ENCODE data around the gene PKHD1. TPM values are rescaled to one million over a fixed set of nuclear protein-coding genes. Genes with fewer than 3 reads are reported as not detected.

Gene PKHD1
- total and polyA plus RNA-seq, 2 experiments from 2014 or later, result 0.47 to 3.3 TPM

DNA sequence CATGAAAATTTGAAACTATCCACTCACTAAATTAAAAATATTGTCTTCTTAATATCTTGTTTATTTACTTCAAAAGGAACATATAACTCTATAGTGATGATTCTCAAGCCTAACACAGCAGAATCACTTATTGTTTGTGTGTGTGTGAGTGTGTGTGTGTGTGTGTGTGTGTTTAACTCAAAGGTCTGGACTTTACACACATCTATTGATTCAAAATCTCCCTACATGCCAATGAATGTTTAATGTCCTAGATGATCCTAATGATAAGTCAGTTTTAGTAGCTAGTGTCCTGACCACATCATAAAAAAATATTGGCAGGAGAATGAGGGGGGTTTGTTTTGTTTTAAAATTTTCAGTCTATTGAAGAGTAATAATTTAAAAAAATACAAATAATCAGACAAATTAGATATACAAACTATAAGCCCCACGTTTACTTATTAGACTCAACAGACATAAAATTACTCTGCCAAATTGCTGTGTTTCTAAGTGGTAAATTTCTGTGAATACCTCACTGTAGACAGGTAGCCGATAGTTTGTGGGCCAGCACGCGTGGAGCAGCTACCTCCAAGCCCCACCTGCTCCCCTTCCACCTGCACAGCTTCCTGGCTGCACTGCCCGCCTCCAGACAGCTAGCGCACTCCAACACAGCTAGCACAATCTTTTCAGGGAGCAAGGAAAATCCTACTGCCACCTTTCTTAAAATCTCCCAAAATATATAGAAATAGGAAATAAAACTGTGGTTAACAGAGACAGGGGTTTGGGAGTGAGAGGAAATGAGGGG lies 349.6 kb downstream of the PKHD1 start:
- 87% methylated on average over 6 of the region's 6 CpGs for WGBS (ENCODE audit: low lambda C conversion rate, missing lambda C conversion rate)
- no peaks in the 10 kb centered on the region for H3K79me2 ChIP-seq

DNA sequence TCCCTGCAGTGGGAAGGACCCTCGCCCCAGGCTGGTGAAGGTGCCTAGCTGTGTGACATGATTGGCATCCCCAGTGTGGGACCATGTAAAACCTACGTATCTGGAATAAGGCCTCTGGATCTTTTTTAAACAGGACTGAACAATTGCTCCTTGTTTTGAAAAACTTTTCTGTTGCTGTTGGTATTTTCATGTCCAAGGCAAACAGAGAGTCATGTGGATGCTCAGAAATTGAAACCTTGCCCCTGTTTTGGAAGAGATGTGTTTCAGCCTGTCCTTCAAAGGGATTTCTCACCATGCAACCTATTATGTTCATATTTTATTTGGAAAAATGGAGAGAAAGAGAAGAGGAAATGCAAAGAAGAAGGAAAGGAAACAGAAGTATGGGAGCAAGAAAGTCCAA lies 362.3 kb downstream of the PKHD1 start:
- Histone ChIP-seq H2AFZ (no peak overlapping the region), H3K79me2 (no peaks in the 10 kb centered on the region), H3K4me1 (ENCODE audit: insufficient read depth) (no peaks in the 10 kb centered on the region), H3K36me3 (replicated peaks; ENCODE audit: insufficient read depth, low read depth) (no peaks in the 10 kb centered on the region), H4K20me1 (ENCODE audit: insufficient read depth, poor library complexity, severe bottlenecking) (no peaks in the 10 kb centered on the region), H3K4me3 (no peak overlapping the region), H3K9me2 (replicated peaks; ENCODE audit: insufficient read depth) (no peaks in the 10 kb centered on the region), H3K27me3 (no peaks in the 10 kb centered on the region), H3K9me3 (ENCODE audit: low read depth) (no peaks in the 10 kb centered on the region), H3K4me2 (no peak overlapping the region), H3K27ac (peak overlapping the region; percentile 4)
- TF ChIP-seq EZH2phosphoT487 (IDR thresholded peaks at IDR 0.05; ENCODE audit: low read depth, severe bottlenecking, unreplicated experiment) (no peak), EZH2 (IDR thresholded peaks at IDR 0.05; ENCODE audit: borderline replicate concordance) (no peak)
- TF ChIP-seq, protein P1, sequence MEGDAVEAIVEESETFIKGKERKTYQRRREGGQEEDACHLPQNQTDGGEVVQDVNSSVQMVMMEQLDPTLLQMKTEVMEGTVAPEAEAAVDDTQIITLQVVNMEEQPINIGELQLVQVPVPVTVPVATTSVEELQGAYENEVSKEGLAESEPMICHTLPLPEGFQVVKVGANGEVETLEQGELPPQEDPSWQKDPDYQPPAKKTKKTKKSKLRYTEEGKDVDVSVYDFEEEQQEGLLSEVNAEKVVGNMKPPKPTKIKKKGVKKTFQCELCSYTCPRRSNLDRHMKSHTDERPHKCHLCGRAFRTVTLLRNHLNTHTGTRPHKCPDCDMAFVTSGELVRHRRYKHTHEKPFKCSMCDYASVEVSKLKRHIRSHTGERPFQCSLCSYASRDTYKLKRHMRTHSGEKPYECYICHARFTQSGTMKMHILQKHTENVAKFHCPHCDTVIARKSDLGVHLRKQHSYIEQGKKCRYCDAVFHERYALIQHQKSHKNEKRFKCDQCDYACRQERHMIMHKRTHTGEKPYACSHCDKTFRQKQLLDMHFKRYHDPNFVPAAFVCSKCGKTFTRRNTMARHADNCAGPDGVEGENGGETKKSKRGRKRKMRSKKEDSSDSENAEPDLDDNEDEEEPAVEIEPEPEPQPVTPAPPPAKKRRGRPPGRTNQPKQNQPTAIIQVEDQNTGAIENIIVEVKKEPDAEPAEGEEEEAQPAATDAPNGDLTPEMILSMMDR (IDR thresholded peaks at IDR 0.05; ENCODE audit: poor library complexity), result no peak
- DNase-seq (ENCODE audit: low spot score), result no peak
- WGBS (ENCODE audit: low lambda C conversion rate, missing lambda C conversion rate), result 67% methylated on average over 2 of the region's 2 CpGs

More for the DNA sequence above, 349.6 kb downstream of the PKHD1 start:
- Histone ChIP-seq H3K4me2 (no peak overlapping the region), H3K27ac (no peak overlapping the region), H2AFZ (no peak overlapping the region), H3K36me3 (replicated peaks; ENCODE audit: insufficient read depth, low read depth) (no peaks in the 10 kb centered on the region), H3K9me3 (ENCODE audit: low read depth) (no peaks in the 10 kb centered on the region), H3K4me3 (no peak overlapping the region), H3K4me1 (ENCODE audit: insufficient read depth) (no peaks in the 10 kb centered on the region), H3K9me2 (replicated peaks; ENCODE audit: insufficient read depth) (no peaks in the 10 kb centered on the region), H3K27me3 (no peaks in the 10 kb centered on the region), H4K20me1 (ENCODE audit: insufficient read depth, poor library complexity, severe bottlenecking) (no peaks in the 10 kb centered on the region)
- no peak for DNase-seq (ENCODE audit: low spot score)
- TF ChIP-seq, protein P1 (IDR thresholded peaks at IDR 0.05; ENCODE audit: poor library complexity), result no peak
- TF ChIP-seq EZH2 (IDR thresholded peaks at IDR 0.05; ENCODE audit: borderline replicate concordance) (no peak), EZH2phosphoT487 (IDR thresholded peaks at IDR 0.05; ENCODE audit: low read depth, severe bottlenecking, unreplicated experiment) (no peak)

DNA sequence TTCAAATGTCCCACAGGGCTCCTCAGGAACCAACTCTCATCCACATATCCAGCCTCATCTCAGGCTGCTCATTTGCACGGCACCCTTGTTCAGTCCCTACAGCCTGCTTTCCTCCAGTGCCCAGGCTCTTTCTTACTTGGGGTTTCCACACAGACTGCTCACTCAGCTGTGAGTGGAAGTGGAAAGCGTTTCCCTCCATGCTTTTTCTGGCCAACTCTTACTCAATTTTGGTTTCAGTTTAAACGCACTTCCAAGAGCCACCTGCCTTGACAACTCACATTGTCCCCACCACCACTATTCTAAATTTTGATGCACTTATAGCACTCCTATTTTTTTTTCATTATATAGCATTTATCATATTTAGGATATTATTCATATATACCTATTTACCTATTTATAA lies 367.1 kb downstream of the PKHD1 start:
- no peaks in the 10 kb centered on the region for H3K79me2 ChIP-seq
- H3K9me3 ChIP-seq (ENCODE audit: low read depth), result no peaks in the 10 kb centered on the region
- H3K27ac ChIP-seq, result no peak overlapping the region
- no peaks in the 10 kb centered on the region for H3K36me3 ChIP-seq (replicated peaks; ENCODE audit: insufficient read depth, low read depth)
- H3K4me3 ChIP-seq, result no peak overlapping the region
- no peaks in the 10 kb centered on the region for H4K20me1 ChIP-seq (ENCODE audit: insufficient read depth, poor library complexity, severe bottlenecking)
- TF ChIP-seq, protein P1 (IDR thresholded peaks at IDR 0.05; ENCODE audit: poor library complexity), result no peak
- WGBS (ENCODE audit: low lambda C conversion rate, missing lambda C conversion rate), result 94% methylated on average over 3 of the region's 3 CpGs
- H3K9me2 ChIP-seq (replicated peaks; ENCODE audit: insufficient read depth), result no peaks in the 10 kb centered on the region
- no peaks in the 10 kb centered on the region for H3K27me3 ChIP-seq
- H2AFZ ChIP-seq, result no peak overlapping the region
- no peak for DNase-seq (ENCODE audit: low spot score)
- H3K4me2 ChIP-seq, result no peak overlapping the region
- H3K4me1 ChIP-seq (ENCODE audit: insufficient read depth), result no peaks in the 10 kb centered on the region

All from hepatocyte (in vitro differentiated cells).